K562 (cell line): ENCODE data around the gene TUT4. TPM values are rescaled to one million over a fixed set of nuclear protein-coding genes. Genes with fewer than 3 reads are reported as not detected.

ENCODE experiments used
- CEBPG ChIP-seq, 3 experiments: fragments of 200-800 bp in 1 of 3; sonication (Bioruptor generic) in 1 of 3; sonication (generic) in 1 of 3; formaldehyde crosslinking in 1 of 3; IDR thresholded peaks in 2 of 3; conservative IDR thresholded peaks in 1 of 3; 2 replicates each; pipeline versions ENCODE4 v1.6.1 to v1.8.0; 2016 to 2022; ENCODE audit warnings: missing compliant biosample characterization in 2 of 3, missing genetic modification characterization in 2 of 3, mild to moderate bottlenecking in 1 of 3, missing genetic modification reagents in 1 of 3
- HDAC2 ChIP-seq: fragments of 450-650 bp; IDR thresholded peaks from 2 replicates; pipeline ENCODE4 v1.6.1; 2016; ENCODE audit warnings: mild to moderate bottlenecking
- HNRNPLL ChIP-seq: fragments of 200-400 bp; formaldehyde crosslinking; IDR thresholded peaks from 2 replicates; pipeline ENCODE4 v1.6.1; 2017; ENCODE audit warnings: low read length, low read depth, mild to moderate bottlenecking; ENCODE audit not compliant: poor library complexity, severe bottlenecking
- RCOR1 ChIP-seq, 2 experiments: IDR thresholded peaks; 2 replicates each; pipeline ENCODE4 v1.6.1; 2012; ENCODE audit warnings: low read depth in 2 of 2, low read length in 2 of 2, borderline replicate concordance in 1 of 2, improper control_type of control experiment in 1 of 2
- TRIM24 ChIP-seq, 2 experiments: fragments of 450-650 bp; IDR thresholded peaks; 2 replicates each; pipeline ENCODE4 v1.6.1; 2016
- polyA plus RNA-seq, 8 experiments: library from polyadenylated mRNA; depleted of rRNA in 4 of 8; stranded (reverse) in 5 of 8; unstranded in 3 of 8; fragments of >200 nt; fragmentation: Nextera tagmentation in 2 of 8; fragmentation: Illumina TruSeq in 1 of 8; extraction: Ambion mirVana in 2 of 8; extraction: Trizol in 1 of 8; gene quantifications; 2 replicates each; pipeline versions ENCODE4 v1.2.1 to v1.2.3, GENCODE V29; 2011 to 2014; ENCODE audit warnings: inconsistent platforms in 1 of 8, missing spikeins in 1 of 8
- total RNA-seq, 7 experiments: library from RNA; depleted of rRNA in 6 of 7; stranded (reverse); fragments of >200 nt in 6 of 7; fragmentation: Illumina TruSeq in 2 of 7; extraction: Trizol in 2 of 7; gene quantifications; 2 replicates each; pipeline versions ENCODE4 v1.2.1 to v1.2.3, GENCODE V29; 2011 to 2021; ENCODE audit warnings: low replicate concordance in 1 of 7
- TF ChIP-seq, protein P1 (sequence below), 2 experiments: fragments of 450-650 bp; conservative IDR thresholded peaks; 2 replicates each; pipeline ENCODE4 v1.6.1; 2017; ENCODE audit warnings: mild to moderate bottlenecking in 2 of 2, moderate library complexity in 2 of 2
- TF ChIP-seq, protein P2 (sequence below), 2 experiments: fragments of 450-650 bp; IDR thresholded peaks; 2 replicates each; pipeline ENCODE4 v1.6.1; 2016; ENCODE audit warnings: mild to moderate bottlenecking in 2 of 2, borderline replicate concordance in 1 of 2, low read depth in 1 of 2, moderate library complexity in 1 of 2

The TUT4 gene
- total and polyA plus RNA-seq, 9 of the 15 experiments (the other 6 are each of a cell fraction or from before 2014, with no cell fraction given): 15.8 to 53.5 (median 36.7) TPM

DNA sequence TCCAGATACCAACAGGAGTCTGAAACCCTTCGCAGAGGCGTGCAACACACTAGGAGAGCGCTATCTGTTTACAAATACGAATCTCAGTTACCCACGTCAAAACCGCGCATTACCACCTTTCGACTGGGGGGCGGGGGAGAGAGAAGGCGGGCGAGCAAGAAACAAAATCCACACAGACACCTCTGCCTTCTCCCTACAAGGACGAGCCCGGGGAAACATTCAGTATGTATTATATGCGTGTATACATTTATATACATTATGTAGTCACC, 722 bp downstream of the TUT4 start (continued):
- TF ChIP-seq, protein P1, sequence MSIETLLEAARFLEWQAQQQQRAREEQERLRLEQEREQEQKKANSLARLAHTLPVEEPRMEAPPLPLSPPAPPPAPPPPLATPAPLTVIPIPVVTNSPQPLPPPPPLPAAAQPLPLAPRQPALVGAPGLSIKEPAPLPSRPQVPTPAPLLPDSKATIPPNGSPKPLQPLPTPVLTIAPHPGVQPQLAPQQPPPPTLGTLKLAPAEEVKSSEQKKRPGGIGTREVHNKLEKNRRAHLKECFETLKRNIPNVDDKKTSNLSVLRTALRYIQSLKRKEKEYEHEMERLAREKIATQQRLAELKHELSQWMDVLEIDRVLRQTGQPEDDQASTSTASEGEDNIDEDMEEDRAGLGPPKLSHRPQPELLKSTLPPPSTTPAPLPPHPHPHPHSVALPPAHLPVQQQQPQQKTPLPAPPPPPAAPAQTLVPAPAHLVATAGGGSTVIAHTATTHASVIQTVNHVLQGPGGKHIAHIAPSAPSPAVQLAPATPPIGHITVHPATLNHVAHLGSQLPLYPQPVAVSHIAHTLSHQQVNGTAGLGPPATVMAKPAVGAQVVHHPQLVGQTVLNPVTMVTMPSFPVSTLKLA (conservative IDR thresholded peaks at IDR 0.05): peak in 1 of 2 experiments; percentile 41; a peak in 2 of 4 replicates
- TF ChIP-seq HDAC2 (peak; percentile 25; the same call in 1 of the 2 replicates), CEBPG (CRISPR knock-in tag; IDR thresholded peaks at IDR 0.05) (peak; percentile 80), CEBPG (tag; conservative IDR thresholded peaks at IDR 0.05 in 1 of 2, IDR thresholded peaks at IDR 0.05 in 1 of 2) (peak; percentile 19 to 94; a peak in 2 of 4 replicates), TRIM24 (IDR thresholded peaks at IDR 0.05) (peak in 1 of 2 experiments; percentile 8; a peak in 1 of 4 replicates), HNRNPLL (peak; percentile 26), RCOR1 (IDR thresholded peaks at IDR 0.05; ENCODE audit: borderline replicate concordance in 1 of 2, low read depth in 2 of 2, low read length in 2 of 2) (peak in 1 of 2 experiments; percentile 72; a peak in 2 of 4 replicates)
- TF ChIP-seq, protein P2, sequence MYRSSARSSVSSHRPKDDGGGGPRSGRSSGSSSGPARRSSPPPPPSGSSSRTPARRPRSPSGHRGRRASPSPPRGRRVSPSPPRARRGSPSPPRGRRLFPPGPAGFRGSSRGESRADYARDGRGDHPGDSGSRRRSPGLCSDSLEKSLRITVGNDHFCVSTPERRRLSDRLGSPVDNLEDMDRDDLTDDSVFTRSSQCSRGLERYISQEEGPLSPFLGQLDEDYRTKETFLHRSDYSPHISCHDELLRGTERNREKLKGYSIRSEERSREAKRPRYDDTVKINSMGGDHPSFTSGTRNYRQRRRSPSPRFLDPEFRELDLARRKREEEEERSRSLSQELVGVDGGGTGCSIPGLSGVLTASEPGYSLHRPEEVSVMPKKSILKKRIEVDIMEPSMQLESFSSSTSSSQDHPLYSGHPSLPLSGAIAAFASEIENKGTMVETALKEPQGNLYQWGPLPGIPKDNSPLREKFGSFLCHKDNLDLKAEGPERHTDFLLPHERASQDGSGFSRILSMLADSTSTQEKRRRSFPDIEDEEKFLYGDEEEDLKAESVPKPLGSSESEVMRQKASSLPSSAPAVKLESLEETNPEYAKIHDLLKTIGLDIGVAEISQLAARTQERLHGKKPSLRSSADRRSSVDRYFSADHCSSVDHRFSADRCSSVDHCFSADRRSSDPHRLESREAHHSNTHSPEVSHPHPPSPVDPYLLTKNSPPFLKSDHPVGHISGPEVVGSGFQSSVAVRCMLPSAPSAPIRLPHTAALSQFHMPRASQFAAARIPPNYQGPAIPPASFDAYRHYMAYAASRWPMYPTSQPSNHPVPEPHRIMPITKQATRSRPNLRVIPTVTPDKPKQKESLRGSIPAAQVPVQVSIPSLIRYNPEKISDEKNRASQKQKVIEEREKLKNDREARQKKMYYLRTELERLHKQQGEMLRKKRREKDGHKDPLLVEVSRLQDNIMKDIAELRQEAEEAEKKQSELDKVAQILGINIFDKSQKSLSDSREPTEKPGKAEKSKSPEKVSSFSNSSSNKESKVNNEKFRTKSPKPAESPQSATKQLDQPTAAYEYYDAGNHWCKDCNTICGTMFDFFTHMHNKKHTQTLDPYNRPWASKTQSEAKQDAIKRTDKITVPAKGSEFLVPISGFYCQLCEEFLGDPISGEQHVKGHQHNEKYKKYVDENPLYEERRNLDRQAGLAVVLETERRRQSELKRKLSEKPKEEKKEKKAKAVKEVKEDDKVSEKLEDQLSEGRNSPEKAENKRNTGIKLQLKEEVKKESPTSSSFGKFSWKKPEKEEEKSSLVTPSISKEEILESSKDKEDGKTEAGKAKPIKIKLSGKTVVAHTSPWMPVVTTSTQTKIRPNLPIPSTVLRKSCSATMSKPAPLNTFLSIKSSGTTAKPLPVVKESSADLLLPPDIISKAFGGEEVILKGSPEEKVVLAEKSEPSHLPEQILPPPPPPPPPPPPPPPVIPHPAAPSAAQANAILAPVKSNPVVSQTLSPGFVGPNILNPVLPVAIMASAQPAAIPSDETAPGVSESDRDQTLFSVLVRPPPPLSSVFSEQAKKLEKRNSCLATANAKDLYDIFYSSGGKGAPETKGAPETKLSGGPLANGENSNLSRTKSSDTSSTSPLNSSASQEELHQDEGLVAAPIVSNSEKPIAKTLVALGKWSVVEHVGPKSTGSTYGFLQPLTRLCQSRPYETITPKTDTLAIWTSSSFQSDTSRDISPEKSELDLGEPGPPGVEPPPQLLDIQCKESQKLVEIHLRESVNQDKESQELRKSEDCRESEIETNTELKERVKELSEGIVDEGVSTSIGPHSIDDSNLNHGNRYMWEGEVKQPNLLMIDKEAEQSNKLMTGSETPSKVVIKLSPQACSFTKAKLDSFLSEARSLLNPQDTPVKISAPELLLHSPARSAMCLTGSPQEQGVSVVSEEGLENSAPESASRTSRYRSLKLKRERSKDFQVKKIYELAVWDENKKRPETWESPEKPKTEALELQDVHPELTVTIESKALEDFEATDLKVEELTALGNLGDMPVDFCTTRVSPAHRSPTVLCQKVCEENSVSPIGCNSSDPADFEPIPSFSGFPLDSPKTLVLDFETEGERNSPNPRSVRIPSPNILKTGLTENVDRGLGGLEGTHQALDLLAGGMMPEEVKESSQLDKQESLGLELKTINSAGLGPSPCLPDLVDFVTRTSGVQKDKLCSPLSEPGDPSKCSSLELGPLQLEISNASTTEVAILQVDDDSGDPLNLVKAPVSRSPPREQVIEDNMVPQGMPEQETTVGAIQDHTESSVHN (IDR thresholded peaks at IDR 0.05; ENCODE audit: borderline replicate concordance in 1 of 2, low read depth in 1 of 2): 0 out of 4 replicates have a peak, but pooled peaks of 1 of the 2 experiments have one; percentile 25
